PC-9 (cell line): ENCODE measurements around the gene ARHGDIB. TPM values are rescaled to one million over a fixed set of nuclear protein-coding genes. Genes with fewer than 3 reads are reported as not detected.

Source experiments
- BruUV-seq: library from RNA; stranded (reverse); fragments of 400-500 nt; replicated peaks from 2 replicates; lab custom pipeline; 2021; lab: Mats Ljungman, UMichigan
- CTCF ChIA-PET: fragments of 300-600 bp; sonication (Branson Sonifier 250); formaldehyde crosslinking; loops from one replicate; lab custom pipeline; 2022; ENCODE audit warnings: antibody characterized with exemption; lab: Charles Lee
- POLR2A ChIA-PET: fragments of 300-600 bp; sonication (Branson Sonifier 250); formaldehyde crosslinking; loops from one replicate; lab custom pipeline; 2022; ENCODE audit warnings: antibody characterized with exemption; ENCODE audit not compliant: unreplicated experiment; lab: Charles Lee
- DNase-seq, 2 experiments: peaks; one replicate each; pipeline versions ENCODE4 v3.0.0 to v3.0.0-alpha.2; 2015 to 2022; ENCODE audit warnings: mixed read lengths in 1 of 2
- H2AFZ ChIP-seq: fragments of 200-600 bp; sonication (generic); 2 replicates; pipeline ENCODE4 v1.8.1; 2017; ENCODE audit warnings: antibody characterized with exemption
- H3F3A ChIP-seq: fragments of 200-600 bp; sonication (generic); 2 replicates; pipeline ENCODE4 v1.8.1; 2017; ENCODE audit warnings: antibody characterized with exemption, mild to moderate bottlenecking, low read depth; ENCODE audit not compliant: insufficient read depth
- H3K27ac ChIP-seq: fragments of 200-600 bp; sonication (generic); 2 replicates; pipeline ENCODE4 v1.6.1; 2016; ENCODE audit warnings: mixed run types
- H3K27me3 ChIP-seq: fragments of 200-600 bp; sonication (generic); 2 replicates; pipeline ENCODE4 v1.6.1; 2016; ENCODE audit warnings: low read depth, mixed run types; ENCODE audit not compliant: insufficient read depth
- H3K36me3 ChIP-seq: fragments of 200-600 bp; sonication (generic); 2 replicates; pipeline ENCODE4 v1.6.1; 2016; ENCODE audit warnings: low read depth, mixed run types
- H3K4me1 ChIP-seq: fragments of 200-600 bp; sonication (generic); replicated peaks from 2 replicates; pipeline ENCODE4 v1.6.1; 2016; ENCODE audit warnings: mixed run types; ENCODE audit not compliant: insufficient read depth
- H3K4me2 ChIP-seq: fragments of 200-600 bp; sonication (generic); 2 replicates; pipeline ENCODE4 v1.6.1; 2017; ENCODE audit warnings: mixed run types
- H3K4me3 ChIP-seq: fragments of 200-600 bp; sonication (generic); 2 replicates; pipeline ENCODE4 v1.6.1; 2016; ENCODE audit warnings: mixed run types
- H3K79me2 ChIP-seq: fragments of 200-600 bp; sonication (generic); 2 replicates; pipeline ENCODE4 v1.6.1; 2017; ENCODE audit warnings: low read depth, mixed run types
- H3K9me2 ChIP-seq: fragments of 200-600 bp; sonication (generic); 2 replicates; pipeline ENCODE4 v1.8.1; 2017; ENCODE audit warnings: mild to moderate bottlenecking; ENCODE audit not compliant: insufficient read depth
- H3K9me3 ChIP-seq: fragments of 200-600 bp; sonication (generic); 2 replicates; pipeline ENCODE4 v1.8.1; 2016; ENCODE audit warnings: low read depth; ENCODE audit not compliant: insufficient read depth
- H4K20me1 ChIP-seq: fragments of 200-600 bp; sonication (generic); 2 replicates; pipeline ENCODE4 v1.8.1; 2017; ENCODE audit not compliant: insufficient read depth
- EZH2 ChIP-seq: fragments of 200-600 bp; sonication (generic); IDR thresholded peaks from 2 replicates; pipeline ENCODE4 v1.8.0; 2017; ENCODE audit warnings: antibody characterized with exemption, low read depth
- intact Hi-C: fragments of 100-400 bp; cut with micrococcal nuclease; formaldehyde crosslinking; loops from one replicate; pipeline ENCODE4 v1.10.0; 2022; ENCODE audit not compliant: unreplicated experiment
- total RNA-seq: library from RNA; stranded (reverse); gene quantifications from 2 replicates; pipeline ENCODE4 v1.2.3, GENCODE V29; 2021
- TF ChIP-seq, protein P1 (sequence below): fragments of 200-600 bp; sonication (generic); conservative IDR thresholded peaks from 2 replicates; pipeline ENCODE4 v1.6.1; 2017; ENCODE audit warnings: mixed run types, antibody characterized with exemption, mild to moderate bottlenecking, moderate library complexity

ARHGDIB gene
- total RNA-seq, 1 experiment from 2014 or later, result 470 TPM

DNA sequence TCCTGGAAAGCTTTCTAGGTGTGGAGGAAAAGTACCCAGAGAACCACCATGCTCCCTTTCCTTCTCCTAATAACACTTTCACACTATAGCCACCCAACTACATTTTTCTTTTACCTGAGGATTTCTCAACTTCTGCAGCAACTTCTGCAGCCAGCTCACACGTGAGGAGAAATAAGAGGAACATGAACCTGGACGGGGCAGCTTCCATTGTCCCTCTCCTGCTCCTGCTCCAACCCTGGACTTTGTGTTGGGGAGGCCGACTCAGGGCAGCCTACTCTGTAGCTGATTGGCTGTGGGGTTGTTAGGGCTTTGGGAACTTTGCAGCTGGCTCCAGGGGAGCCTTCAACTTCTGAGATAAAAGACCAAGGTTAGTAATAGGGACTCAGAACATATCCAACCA is 23.1 kb downstream of the ARHGDIB start, which contains the start of gene ERP27:
ERP27 (minus strand) TSS at position 237 of the 400 bp plus-strand sequence; CDS start at position 208, 29 bp downstream.
- ChIA-PET CTCF (no interaction called here), POLR2A (interaction anchor here (0.6 kb wide), 1 partner anchor 163 kb away, joined by 5 read pairs; no protein-coding TSS in a partner anchor)
- Histone ChIP-seq H3K4me2 (no peak within 1 kb of the TSS), H3K9me3 (peaks cover 9% of the 10 kb centered on the region), H3K27ac (no peak within 1 kb of the TSS), H3K9me2 (no peaks in the 10 kb centered on the region), H3K27me3 (no peaks in the 10 kb centered on the region), H3K36me3 (peaks cover 24% of the 10 kb centered on the region; the same call in 1 of the 2 replicates), H3F3A (peaks cover 13% of the 10 kb centered on the region; the same call in 1 of the 2 replicates), H4K20me1 (no peaks in the 10 kb centered on the region), H2AFZ (no peak within 1 kb of the TSS), H3K4me1 (peaks cover 26% of the 10 kb centered on the region), H3K79me2 (no peaks in the 10 kb centered on the region), H3K4me3 (no peak within 1 kb of the TSS)
- BruUV-seq, result no TSS peak
- intact Hi-C loops, result no loop called here
- TF ChIP-seq, protein P1, sequence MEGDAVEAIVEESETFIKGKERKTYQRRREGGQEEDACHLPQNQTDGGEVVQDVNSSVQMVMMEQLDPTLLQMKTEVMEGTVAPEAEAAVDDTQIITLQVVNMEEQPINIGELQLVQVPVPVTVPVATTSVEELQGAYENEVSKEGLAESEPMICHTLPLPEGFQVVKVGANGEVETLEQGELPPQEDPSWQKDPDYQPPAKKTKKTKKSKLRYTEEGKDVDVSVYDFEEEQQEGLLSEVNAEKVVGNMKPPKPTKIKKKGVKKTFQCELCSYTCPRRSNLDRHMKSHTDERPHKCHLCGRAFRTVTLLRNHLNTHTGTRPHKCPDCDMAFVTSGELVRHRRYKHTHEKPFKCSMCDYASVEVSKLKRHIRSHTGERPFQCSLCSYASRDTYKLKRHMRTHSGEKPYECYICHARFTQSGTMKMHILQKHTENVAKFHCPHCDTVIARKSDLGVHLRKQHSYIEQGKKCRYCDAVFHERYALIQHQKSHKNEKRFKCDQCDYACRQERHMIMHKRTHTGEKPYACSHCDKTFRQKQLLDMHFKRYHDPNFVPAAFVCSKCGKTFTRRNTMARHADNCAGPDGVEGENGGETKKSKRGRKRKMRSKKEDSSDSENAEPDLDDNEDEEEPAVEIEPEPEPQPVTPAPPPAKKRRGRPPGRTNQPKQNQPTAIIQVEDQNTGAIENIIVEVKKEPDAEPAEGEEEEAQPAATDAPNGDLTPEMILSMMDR, result no peak
- TF ChIP-seq EZH2, result no peak
- DNase-seq, result no peak

DNA sequence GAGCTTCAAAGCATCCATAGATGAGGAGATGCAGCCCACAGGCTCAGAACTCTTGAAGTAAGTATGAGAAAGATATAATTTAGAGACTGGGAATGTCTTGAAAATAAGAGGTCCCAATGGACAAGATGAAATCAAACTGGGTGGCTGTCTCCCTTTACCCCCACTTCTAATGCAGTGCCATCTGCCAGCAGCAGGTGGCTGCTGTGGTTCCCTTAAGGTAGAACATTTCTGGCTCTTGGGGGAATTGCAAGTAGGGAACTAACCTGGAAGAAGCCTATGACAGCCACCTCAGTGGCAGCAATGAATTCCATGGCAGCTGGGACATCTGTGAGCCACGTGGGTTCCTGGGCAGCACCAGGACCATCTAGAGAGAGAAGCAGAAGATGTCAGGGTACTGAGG is 23.7 kb downstream of the ARHGDIB start:
- POLR2A ChIA-PET, result no interaction called here

DNA sequence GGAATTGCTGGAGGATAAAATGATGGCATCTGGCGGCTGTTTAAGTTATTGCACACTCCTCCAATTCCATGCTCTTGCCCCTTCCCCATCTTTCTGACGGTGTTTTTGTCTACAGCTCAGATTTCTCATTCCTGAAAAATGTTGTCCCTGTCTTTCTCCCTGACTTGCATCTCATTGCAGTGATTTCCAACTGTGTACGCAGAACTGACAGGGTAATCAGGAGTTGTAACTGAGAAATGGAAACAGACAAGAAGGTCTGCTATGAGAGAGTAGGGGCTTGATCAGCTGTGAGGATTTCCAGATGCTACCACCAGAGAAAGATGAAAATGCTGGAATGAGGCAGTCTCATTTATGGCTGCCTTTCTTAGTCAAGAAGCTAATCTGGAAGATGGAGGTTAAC is 24.4 kb downstream of the ARHGDIB start:
- Histone ChIP-seq H3K4me1 (peaks cover 39% of the 10 kb centered on the region), H3K79me2 (no peaks in the 10 kb centered on the region), H3K4me2 (no peak overlapping the region), H3K9me2 (no peaks in the 10 kb centered on the region), H3F3A (peaks cover 23% of the 10 kb centered on the region), H3K36me3 (peaks cover 22% of the 10 kb centered on the region), H3K9me3 (peaks cover 9% of the 10 kb centered on the region), H3K4me3 (no peak overlapping the region), H3K27ac (no peak overlapping the region), H2AFZ (no peak overlapping the region), H4K20me1 (no peaks in the 10 kb centered on the region), H3K27me3 (no peaks in the 10 kb centered on the region)
- CTCF ChIA-PET, result no interaction called here
- BruUV-seq, result no TSS peak
- intact Hi-C loops, result no loop called here
- DNase-seq, result no peak
- no peak for TF ChIP-seq EZH2
- POLR2A ChIA-PET, result interaction anchor here (0.6 to 0.7 kb wide), 2 partner anchors 53 to 1872 kb away, joined by 3 read pairs; no protein-coding TSS in a partner anchor

More for the DNA sequence above, 23.7 kb downstream of the ARHGDIB start:
- CTCF ChIA-PET, result no interaction called here
- BruUV-seq, result no TSS peak
- Histone ChIP-seq H3K4me2 (no peak overlapping the region), H2AFZ (no peak overlapping the region), H3K79me2 (no peaks in the 10 kb centered on the region), H3K9me2 (no peaks in the 10 kb centered on the region), H3K4me3 (no peak overlapping the region), H4K20me1 (no peaks in the 10 kb centered on the region), H3K27me3 (no peaks in the 10 kb centered on the region), H3F3A (peaks cover 17% of the 10 kb centered on the region), H3K9me3 (peaks cover 9% of the 10 kb centered on the region), H3K27ac (no peak overlapping the region), H3K4me1 (peaks cover 32% of the 10 kb centered on the region), H3K36me3 (peaks cover 29% of the 10 kb centered on the region)
- TF ChIP-seq, protein P1, result no peak; the same call in 1 of the 2 replicates
- TF ChIP-seq EZH2, result no peak
- no peak for DNase-seq
- intact Hi-C loops, result no loop called here
